SK-N-SH (cell line): Measurements from ENCODE around the gene PAEP. TPM values are rescaled to one million over a fixed set of nuclear protein-coding genes. Genes with fewer than 3 reads are reported as not detected.

Source experiments
- CTCF ChIA-PET: fragments of 300-600, 350-600 bp; formaldehyde crosslinking; extraction: SDS; loops from one replicate; lab custom pipeline; 2021; lab: Yijun Ruan, JAX
- POLR2A ChIA-PET: fragments of 350-600 bp; sonication (Branson Sonifier 250); formaldehyde crosslinking; extraction: SDS; loops from one replicate; lab custom pipeline; 2020; ENCODE audit warnings: antibody characterized with exemption, inconsistent platforms; lab: Yijun Ruan, JAX
- DNase-seq: peaks from one replicate; pipeline ENCODE4 v3.0.0; 2012
- H2AFZ ChIP-seq: fragments of 200-600 bp; sonication (generic); 2 replicates; pipeline ENCODE4 v1.8.1; 2016; ENCODE audit warnings: antibody characterized with exemption, mild to moderate bottlenecking, low read depth
- H3F3A ChIP-seq: fragments of 200-600 bp; sonication (generic); replicated peaks from 2 replicates; pipeline ENCODE3; 2016; ENCODE audit warnings: antibody characterized with exemption, mild to moderate bottlenecking; ENCODE audit not compliant: insufficient read depth
- H3K27ac ChIP-seq, 2 experiments: fragments of 200-500 bp in 1 of 2; fragments of 200-600 bp in 1 of 2; sonication (Bioruptor generic) in 1 of 2; sonication (generic), shearing (Covaris generic) in 1 of 2; 2 replicates each; pipeline versions ENCODE4 v1.5.1 to v1.6.1; 2014 to 2016; ENCODE audit warnings: low read depth in 2 of 2, inconsistent platforms in 1 of 2, low read length in 1 of 2, mild to moderate bottlenecking in 1 of 2, mixed read lengths in 1 of 2
- H3K27me3 ChIP-seq: fragments of 200-600 bp; sonication (generic), shearing (Covaris generic); 2 replicates; pipeline ENCODE4 v1.6.1; 2016; ENCODE audit warnings: mixed run types; ENCODE audit not compliant: insufficient read depth
- H3K36me3 ChIP-seq, 2 experiments: fragments of 200-500 bp in 1 of 2; fragments of 200-600 bp in 1 of 2; sonication (Bioruptor generic) in 1 of 2; sonication (generic) in 1 of 2; replicated peaks in 1 of 2; 2 replicates each; pipeline versions ENCODE3 to v1.5.1; 2014 to 2016; ENCODE audit warnings: low read length in 1 of 2, mild to moderate bottlenecking in 1 of 2; ENCODE audit not compliant: insufficient read depth in 2 of 2, control insufficient read depth in 1 of 2
- H3K4me1 ChIP-seq, 2 experiments: fragments of 200-500 bp in 1 of 2; fragments of 200-600 bp in 1 of 2; sonication (Bioruptor generic) in 1 of 2; sonication (generic), shearing (Covaris generic) in 1 of 2; 2 replicates each; pipeline versions ENCODE4 v1.5.1 to v1.6.1; 2014 to 2016; ENCODE audit warnings: low read depth in 1 of 2, low read length in 1 of 2, mixed run types in 1 of 2; ENCODE audit not compliant: insufficient read depth in 2 of 2, control insufficient read depth in 1 of 2
- H3K4me2 ChIP-seq: fragments of 200-600 bp; sonication (generic), shearing (Covaris generic); 2 replicates; pipeline ENCODE4 v1.6.1; 2017; ENCODE audit warnings: mixed run types
- H3K4me3 ChIP-seq, 2 experiments: fragments of 200-500 bp in 1 of 2; fragments of 200-600 bp in 1 of 2; sonication (Bioruptor generic) in 1 of 2; sonication (generic), shearing (Covaris generic) in 1 of 2; 2 replicates each; pipeline versions ENCODE4 v1.5.1 to v1.8.1; 2014 to 2016; ENCODE audit warnings: low read depth in 2 of 2, inconsistent platforms in 1 of 2, low read length in 1 of 2, mild to moderate bottlenecking in 1 of 2, mixed read lengths in 1 of 2, moderate library complexity in 1 of 2
- H3K79me2 ChIP-seq: fragments of 200-600 bp; sonication (generic); 2 replicates; pipeline ENCODE4 v1.8.1; 2017; ENCODE audit warnings: mild to moderate bottlenecking; ENCODE audit not compliant: insufficient read depth
- H3K9ac ChIP-seq: fragments of 200-600 bp; sonication (generic); 2 replicates; pipeline ENCODE4 v1.6.1; 2017; ENCODE audit warnings: mixed run types
- H3K9me2 ChIP-seq: fragments of 200-600 bp; sonication (generic); 2 replicates; pipeline ENCODE4 v1.6.1; 2017; ENCODE audit warnings: mixed run types
- H3K9me3 ChIP-seq: fragments of 200-600 bp; sonication (generic); 2 replicates; pipeline ENCODE4 v1.6.1; 2017; ENCODE audit warnings: mixed run types, mild to moderate bottlenecking, moderate library complexity
- H4K20me1 ChIP-seq: fragments of 200-600 bp; sonication (generic); 2 replicates; pipeline ENCODE4 v1.6.1; 2017; ENCODE audit warnings: mild to moderate bottlenecking, mixed run types; ENCODE audit not compliant: insufficient read depth
- FOXM1 ChIP-seq: IDR thresholded peaks from 2 replicates; pipeline ENCODE4 v1.4.0; 2012; ENCODE audit warnings: low read depth, mild to moderate bottlenecking
- IRF3 ChIP-seq: fragments of 150-350 bp; IDR thresholded peaks from 2 replicates; pipeline ENCODE4 v1.6.1; 2016; ENCODE audit warnings: mild to moderate bottlenecking, low read depth, low read length
- PBX3 ChIP-seq: IDR thresholded peaks from 2 replicates; pipeline ENCODE4; 2012
- RAD21 ChIP-seq: IDR thresholded peaks from 2 replicates; pipeline ENCODE4 v1.6.1; 2012; ENCODE audit warnings: mild to moderate bottlenecking, low read length
- REST ChIP-seq: IDR thresholded peaks from 2 replicates; pipeline ENCODE4 v1.6.1; 2012; ENCODE audit warnings: mild to moderate bottlenecking, low read depth, low read length, moderate library complexity
- USF1 ChIP-seq: IDR thresholded peaks from 2 replicates; pipeline ENCODE4 v1.4.0; 2012; ENCODE audit warnings: low read depth, borderline replicate concordance
- USF2 ChIP-seq: fragments of 150-350 bp; IDR thresholded peaks from 2 replicates; pipeline ENCODE4 v1.6.1; 2017; ENCODE audit warnings: antibody characterized with exemption, low read length, low read depth, borderline replicate concordance
- WGBS: methylation state at CpG from one replicate; pipeline ENCODE4 v1.1.6; 2017; ENCODE audit warnings: low lambda C conversion rate; 5-methylcytosine and 5-hydroxymethylcytosine counted together
- polyA plus RNA-seq, 3 experiments: library from polyadenylated mRNA; depleted of rRNA; stranded (reverse); fragments of >200 nt; gene quantifications; 2 replicates each; pipeline ENCODE4 v1.2.3, GENCODE V29; 2012

The PAEP gene
- polyA plus RNA-seq, 1 of the 3 experiments (the other 2 are of a cell fraction), result 0.08 TPM

GRCh38 chr9:135523521-135524129 is 37.9 kb upstream of the PAEP start:
- H3K36me3 ChIP-seq, result no peaks in the 10 kb centered on the region
- H3K27me3 ChIP-seq, result no peaks in the 10 kb centered on the region
- H4K20me1 ChIP-seq, result no peaks in the 10 kb centered on the region
- H3K4me2 ChIP-seq, result no peak overlapping the region
- H3K27ac ChIP-seq, result no peak overlapping the region
- WGBS, result 74% methylated on average over 13 of the region's 21 CpGs
- no peak overlapping the region for H2AFZ ChIP-seq
- CTCF ChIA-PET, result interaction anchor here (1.3 to 1.9 kb wide), 2 partner anchors 19 to 24 kb away, joined by 4 read pairs; partner anchors contain the start of gene MRPS2
- H3K4me1 ChIP-seq, result no peaks in the 10 kb centered on the region; a peak in 1 of 4 replicates
- H3K9me2 ChIP-seq, result no peaks in the 10 kb centered on the region
- no peak overlapping the region for H3K4me3 ChIP-seq
- POLR2A ChIA-PET, result no interaction called here
- H3K9ac ChIP-seq, result no peak overlapping the region
- no peak for DNase-seq
- H3K9me3 ChIP-seq, result no peaks in the 10 kb centered on the region
- no peaks in the 10 kb centered on the region for H3F3A ChIP-seq
- H3K79me2 ChIP-seq, result no peaks in the 10 kb centered on the region
- TF ChIP-seq FOXM1, result no peak
- no peak for TF ChIP-seq USF1
- no peak for TF ChIP-seq USF2
- no peak for TF ChIP-seq REST
- no peak for TF ChIP-seq RAD21
- no peak for TF ChIP-seq IRF3
- TF ChIP-seq PBX3, result no peak
